Urothelium cell line (cell line): Measurements from ENCODE around the gene RBM20.

Source experiments
- DNase-seq: peaks from one replicate; pipeline ENCODE4 v3.0.0; 2011; ENCODE audit warnings: low spot score, mixed read lengths
- FAIRE-seq: peaks from 2 replicates; lab custom pipeline; 2011; peaks lifted over from hg19 to GRCh38; lab: Jason Lieb, UNC

RBM20 gene

DNA sequence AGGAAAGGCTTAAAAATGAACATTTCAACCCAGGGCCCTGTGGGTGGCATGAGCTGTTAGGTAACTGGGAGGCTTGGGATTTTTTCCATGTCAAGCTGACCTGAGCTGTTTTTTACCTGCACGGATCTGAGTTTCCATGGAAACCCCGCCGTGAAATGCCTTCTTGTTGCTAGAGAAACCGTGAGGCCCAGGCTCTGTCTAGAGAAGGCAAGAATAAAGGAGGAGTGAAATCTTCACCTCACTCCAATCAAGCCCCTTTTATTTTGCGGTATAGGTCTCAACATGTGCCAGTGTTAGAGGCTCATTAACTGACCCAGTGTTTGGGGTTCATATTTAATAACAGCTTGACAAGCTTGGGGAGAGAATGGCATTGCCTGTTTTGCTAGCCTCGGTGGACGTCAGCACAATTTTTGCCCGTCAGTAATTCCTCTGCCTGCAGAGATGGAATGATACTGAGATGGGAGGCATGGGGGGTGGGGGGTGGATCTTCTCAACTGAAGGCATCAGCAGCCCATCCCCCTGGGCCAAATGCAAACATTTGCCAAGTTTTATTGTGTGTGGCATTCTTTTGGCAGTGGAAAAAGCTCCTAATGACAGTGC lies 178.7 kb downstream of the RBM20 start:
- FAIRE-seq = no peak
- DNase-seq = no peak

GRCh38 chr10:110824152-110824441 lies 180.0 kb downstream of the RBM20 start:
- no peak for DNase-seq
- FAIRE-seq = no peak

DNA sequence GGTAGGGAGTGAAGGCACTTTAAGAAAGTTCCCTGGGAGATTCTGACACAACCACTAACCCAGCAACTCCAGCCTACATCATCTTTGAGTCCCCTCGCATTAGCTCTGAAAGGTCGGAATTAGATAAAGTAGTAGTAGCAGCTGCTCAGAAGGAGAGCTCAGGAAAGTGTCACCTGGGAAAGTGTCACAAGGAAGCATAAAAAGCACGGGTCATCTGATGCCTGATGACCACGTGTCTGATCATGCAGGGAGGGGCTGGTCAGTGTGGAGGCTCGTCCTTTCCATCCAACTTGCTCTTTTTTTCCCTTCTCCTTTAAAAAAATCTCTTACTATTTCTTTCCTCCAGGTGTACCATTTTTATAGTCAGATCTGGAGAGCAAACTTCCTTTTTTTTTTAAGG lies 180.5 kb downstream of the RBM20 start:
- FAIRE-seq = no peak

DNA sequence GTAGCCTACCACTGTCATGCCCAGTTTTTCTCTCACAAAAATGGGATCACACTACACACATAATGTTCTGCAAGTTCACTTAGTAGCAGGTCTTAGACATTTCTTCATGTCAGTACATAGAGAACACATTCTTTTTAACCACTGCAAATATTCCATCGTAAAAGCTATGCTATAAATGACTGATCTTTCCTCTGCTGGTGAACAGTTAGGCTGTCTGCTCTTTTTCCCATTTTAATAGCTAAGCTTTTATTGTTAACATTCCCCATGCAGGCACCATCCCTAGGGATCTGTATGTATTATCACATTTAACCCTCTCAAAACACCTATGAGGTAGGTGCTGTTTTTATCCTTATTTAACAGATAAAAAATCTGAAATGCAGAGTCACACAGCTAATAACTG lies 181.4 kb downstream of the RBM20 start:
- FAIRE-seq (no peak), DNase-seq (no peak)

More for the DNA sequence above, 180.5 kb downstream of the RBM20 start:
- no peak for DNase-seq

DNA sequence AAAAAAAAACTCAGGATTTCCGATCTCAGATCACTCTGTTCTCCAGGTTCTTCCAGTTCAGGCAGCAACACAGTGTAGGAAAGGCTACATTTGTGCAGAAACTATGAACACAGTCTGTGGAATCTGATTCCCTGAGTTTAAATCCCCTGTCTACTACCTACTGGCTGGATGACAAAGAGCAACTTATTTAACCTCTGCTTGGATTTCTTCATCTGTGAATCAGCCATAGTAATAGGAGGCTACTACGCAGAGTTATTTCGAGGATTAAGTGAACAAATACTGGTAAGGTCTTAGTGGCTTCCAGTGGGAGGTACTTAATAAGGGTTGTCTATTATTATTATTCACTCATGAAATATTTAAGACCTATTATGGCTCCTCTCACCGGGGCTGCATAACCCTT lies 183.3 kb downstream of the RBM20 start:
- DNase-seq (no peak), FAIRE-seq (no peak)

GRCh38 chr10:110827875-110828274 lies 183.7 kb downstream of the RBM20 start:
- DNase-seq (no peak), FAIRE-seq (no peak)

DNA sequence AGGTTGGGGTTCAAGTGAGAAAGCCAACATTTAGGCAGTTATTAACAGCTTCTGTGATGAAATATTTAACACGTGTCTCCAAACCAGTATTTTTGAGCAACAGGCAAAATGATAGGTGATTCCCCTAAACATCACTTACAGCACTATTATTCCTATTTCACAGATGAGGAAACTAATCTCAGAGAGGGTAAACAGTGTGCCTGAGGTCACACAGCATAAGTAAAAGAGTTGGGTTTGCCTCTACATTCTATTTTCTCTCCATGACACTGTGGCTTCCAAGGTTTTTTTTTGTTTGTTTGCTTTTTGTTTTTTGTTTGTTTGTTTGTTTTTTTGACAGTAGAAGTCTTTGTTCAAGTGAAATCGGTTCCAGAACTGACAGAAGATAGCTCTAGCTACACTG lies 184.4 kb downstream of the RBM20 start:
- FAIRE-seq = no peak
- DNase-seq = no peak

GRCh38 chr10:110829721-110830410 lies 185.7 kb downstream of the RBM20 start:
- no peak for FAIRE-seq
- no peak for DNase-seq

GRCh38 chr10:110833234-110833940 lies 189.3 kb downstream of the RBM20 start:
- FAIRE-seq = no peak
- DNase-seq = no peak

GRCh38 chr10:110833941-110834628 lies 189.9 kb downstream of the RBM20 start:
- DNase-seq (no peak), FAIRE-seq (no peak)

- no peak for DNase-seq
- no peak for FAIRE-seq
Measured at GRCh38 chr10:110834629-110835301, 190.6 kb downstream of the RBM20 start.

- FAIRE-seq (no peak), DNase-seq (no peak)
Measured at GRCh38 chr10:110835841-110836240, 191.7 kb downstream of the RBM20 start.

GRCh38 chr10:110836706-110837105 lies 192.6 kb downstream of the RBM20 start:
- no peak for DNase-seq
- FAIRE-seq = no peak

GRCh38 chr10:110837418-110838171 lies 193.5 kb downstream of the RBM20 start:
- DNase-seq (no peak), FAIRE-seq (no peak)

DNA sequence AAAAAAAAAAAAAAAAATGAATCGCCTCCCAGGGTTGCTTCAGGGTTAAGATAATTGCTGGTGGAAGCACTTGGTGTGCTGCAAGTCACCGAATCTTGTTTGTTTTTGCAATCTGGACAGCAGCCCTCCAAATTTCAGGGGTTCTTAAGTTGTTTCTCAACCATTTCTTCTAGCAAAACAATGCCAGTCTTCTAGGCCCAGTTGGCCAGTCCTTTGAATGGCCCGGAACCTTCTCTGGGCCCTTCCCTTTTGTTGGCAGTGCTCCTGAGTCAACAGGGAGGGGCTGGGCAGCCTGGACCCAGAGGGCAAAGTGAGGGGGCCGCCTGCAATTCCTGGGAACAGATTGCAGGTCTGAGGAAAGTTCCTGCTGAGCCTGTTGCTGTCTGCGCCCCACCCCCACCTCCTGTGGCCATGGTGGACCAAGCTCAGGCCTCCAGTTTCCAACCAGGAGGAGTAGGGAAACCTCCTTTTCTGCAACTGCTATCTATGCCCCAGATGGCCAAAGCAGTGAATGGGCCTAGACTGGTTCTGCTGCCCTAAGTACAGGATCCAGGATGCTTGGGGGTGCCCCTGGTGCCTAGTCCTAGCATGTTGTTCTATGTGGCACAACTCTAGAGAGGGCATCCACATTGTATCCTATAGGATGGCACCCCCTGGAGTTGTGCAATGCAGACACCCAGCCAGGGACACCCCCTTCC lies 196.2 kb downstream of the RBM20 start:
- DNase-seq = no peak
- no peak for FAIRE-seq

- DNase-seq (no peak), FAIRE-seq (no peak)
Measured at GRCh38 chr10:110840923-110841428, 196.8 kb downstream of the RBM20 start.

- FAIRE-seq (no peak), DNase-seq (no peak)
Measured at GRCh38 chr10:110841767-110842267, 197.7 kb downstream of the RBM20 start.

DNA sequence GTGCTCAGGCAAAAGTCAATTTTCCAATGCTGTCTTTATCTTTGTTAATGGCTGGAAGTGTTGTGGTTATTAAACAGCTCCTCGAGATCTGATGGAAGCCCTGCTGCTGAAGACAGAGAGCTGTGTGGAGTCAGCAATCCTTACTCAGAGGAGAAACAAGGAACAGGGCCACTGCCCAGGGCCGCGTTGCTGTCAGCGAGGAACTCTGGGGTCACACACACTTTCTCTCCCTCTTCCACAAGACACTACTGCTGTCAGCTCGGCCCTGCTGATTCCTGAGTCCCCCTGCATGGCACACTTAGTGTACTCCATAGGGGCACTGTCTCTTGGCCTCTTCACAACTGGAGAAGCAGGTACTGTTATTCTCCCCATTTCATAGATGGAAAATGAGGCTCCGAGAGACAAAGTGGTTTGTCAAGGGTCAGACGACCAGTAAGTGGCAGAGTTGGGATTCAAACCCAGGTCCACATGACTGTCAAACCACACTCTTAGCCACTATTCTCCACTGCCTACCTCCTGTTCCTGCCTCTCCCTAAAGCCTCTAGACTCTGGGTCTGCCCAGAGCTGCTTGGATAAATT lies 198.3 kb downstream of the RBM20 start:
- DNase-seq (no peak), FAIRE-seq (no peak)

DNA sequence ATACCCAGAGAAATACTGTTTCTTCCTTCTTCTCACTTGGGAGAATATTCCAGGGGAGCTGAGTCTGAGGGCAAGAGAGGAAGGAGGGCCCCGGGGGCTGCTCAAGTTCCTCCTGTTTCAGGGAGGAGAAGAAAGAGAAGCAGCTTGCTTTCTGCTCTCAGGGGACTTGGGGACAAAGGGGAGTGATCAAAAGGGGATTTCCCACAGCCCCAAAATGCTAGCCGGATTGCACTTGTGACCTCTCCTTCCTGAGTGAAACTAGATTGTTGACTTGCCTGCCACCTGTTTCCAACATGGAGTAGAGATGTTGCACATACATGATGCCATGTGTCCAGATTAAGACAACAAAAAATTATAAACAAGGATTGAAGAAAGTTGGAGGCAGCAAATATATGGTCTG lies 198.9 kb downstream of the RBM20 start:
- no peak for DNase-seq
- FAIRE-seq = no peak
